ENCODE data around the gene OR10H5. TPM values are rescaled to one million over a fixed set of nuclear protein-coding genes. Genes with fewer than 3 reads are reported as not detected.
"Not testable (repeated sequence)": the region's sequence is repeated elsewhere in the genome, so short reads cannot be mapped to it uniquely, and the experiment has no call there.

The OR10H5 gene
- total RNA-seq, 1 donor from 2014 or later = not detected

GRCh38 chr19:15759962-15760565, 27.4 kb upstream of the OR10H5 start:
- Mint-ChIP-seq H3K9me3 (peaks cover 8% of the 10 kb centered on the region), H3K36me3 (ENCODE audit: low read depth) (no peaks in the 10 kb centered on the region), H3K27ac (no peak overlapping the region), H3K4me1 (no peaks in the 10 kb centered on the region), H3K4me3 (no peak overlapping the region), H3K27me3 (peaks cover 45% of the 10 kb centered on the region)
- no peak for DNase-seq
- POLR2A ChIA-PET = no interaction called here
- intact Hi-C loops (cut with micrococcal nuclease) = no loop called here
- TF ChIP-seq CTCF (IDR thresholded peaks at IDR 0.05) = no peak
- CTCF ChIA-PET = no interaction called here
- ATAC-seq (ENCODE audit: low read depth) = no peak

GRCh38 chr19:15769586-15769985, 17.9 kb upstream of the OR10H5 start:
- no peak for TF ChIP-seq CTCF (IDR thresholded peaks at IDR 0.05)
- Mint-ChIP-seq H3K4me1 (no peaks in the 10 kb centered on the region), H3K27ac (no peak overlapping the region), H3K4me3 (no peak overlapping the region), H3K27me3 (peaks cover 38% of the 10 kb centered on the region), H3K36me3 (ENCODE audit: low read depth) (no peaks in the 10 kb centered on the region), H3K9me3 (peaks cover 2% of the 10 kb centered on the region)
- POLR2A ChIA-PET = no interaction called here
- intact Hi-C loops (cut with micrococcal nuclease) = no loop called here
- no peak for DNase-seq
- CTCF ChIA-PET = no interaction called here
- no peak for ATAC-seq (ENCODE audit: low read depth)

- H3K4me3 Mint-ChIP-seq; intact Hi-C loops (cut with micrococcal nuclease); DNase-seq; ATAC-seq (ENCODE audit: low read depth); H3K4me1 Mint-ChIP-seq; H3K27ac Mint-ChIP-seq; POLR2A ChIA-PET; CTCF ChIA-PET; H3K36me3 Mint-ChIP-seq (ENCODE audit: low read depth); H3K9me3 Mint-ChIP-seq: not testable (repeated sequence)
- peaks cover 37% of the 10 kb centered on the region for H3K27me3 Mint-ChIP-seq
Observed at GRCh38 chr19:15774159-15774558, 13.3 kb upstream of the OR10H5 start.

- no peak for TF ChIP-seq CTCF (IDR thresholded peaks at IDR 0.05)
- H3K27ac Mint-ChIP-seq = no peak overlapping the region
- no peaks in the 10 kb centered on the region for H3K4me1 Mint-ChIP-seq
- no peaks in the 10 kb centered on the region for H3K36me3 Mint-ChIP-seq (ENCODE audit: low read depth)
- DNase-seq = no peak
- ATAC-seq (ENCODE audit: low read depth) = no peak
- POLR2A ChIA-PET = no interaction called here
- CTCF ChIA-PET = no interaction called here
- H3K27me3 Mint-ChIP-seq = peaks cover 33% of the 10 kb centered on the region
- no peaks in the 10 kb centered on the region for H3K9me3 Mint-ChIP-seq
- H3K4me3 Mint-ChIP-seq = no peak overlapping the region
- intact Hi-C loops (cut with micrococcal nuclease) = no loop called here
Observed at GRCh38 chr19:15775249-15775648, 12.2 kb upstream of the OR10H5 start.

- H3K9me3 Mint-ChIP-seq = no peaks in the 10 kb centered on the region
- peaks cover 33% of the 10 kb centered on the region for H3K27me3 Mint-ChIP-seq
- ChIA-PET POLR2A (no interaction called here), CTCF (no interaction called here)
- H3K27ac Mint-ChIP-seq = no peak overlapping the region
- no peak for ATAC-seq (ENCODE audit: low read depth)
- TF ChIP-seq CTCF (IDR thresholded peaks at IDR 0.05) = no peak
- H3K4me1 Mint-ChIP-seq = no peaks in the 10 kb centered on the region
- intact Hi-C loops (cut with micrococcal nuclease) = no loop called here
- DNase-seq = no peak
- no peak overlapping the region for H3K4me3 Mint-ChIP-seq
- no peaks in the 10 kb centered on the region for H3K36me3 Mint-ChIP-seq (ENCODE audit: low read depth)
Observed at GRCh38 chr19:15776264-15776663, 11.2 kb upstream of the OR10H5 start.
